B cell (primary cell): ENCODE results near the gene MEF2C.

Experiments used
- CTCF ChIP-seq: fragments of 200-600 bp; IDR thresholded peaks from one replicate; pipeline ENCODE4 v1.8.0; 2022; ENCODE audit warnings: antibody characterized with exemption, mild to moderate bottlenecking
- EZH2 ChIP-seq: IDR thresholded peaks from 2 replicates; pipeline ENCODE4 v1.6.1; 2012; ENCODE audit warnings: borderline replicate concordance, low read depth, mild to moderate bottlenecking, moderate library complexity, low read length; ENCODE audit not compliant: insufficient read depth, poor library complexity, severe bottlenecking

GRCh38 chr5:88842784-88843183, 40.2 kb downstream of the MEF2C start:
- TF ChIP-seq CTCF (no peak), EZH2 (no peak)
